GM10266 (cell line): ENCODE measurements around the gene KLK1.

Source experiments
- DNase-seq: peaks from one replicate; pipeline ENCODE4 v3.0.0; 2012; ENCODE audit errors: extremely low spot score
- TF ChIP-seq, protein P1 (sequence below): IDR thresholded peaks from 2 replicates; pipeline ENCODE4 v1.5.1; 2012; ENCODE audit warnings: mild to moderate bottlenecking, low read depth; ENCODE audit not compliant: control insufficient read depth, insufficient read depth; ENCODE audit errors: missing control alignments

Gene KLK1

DNA sequence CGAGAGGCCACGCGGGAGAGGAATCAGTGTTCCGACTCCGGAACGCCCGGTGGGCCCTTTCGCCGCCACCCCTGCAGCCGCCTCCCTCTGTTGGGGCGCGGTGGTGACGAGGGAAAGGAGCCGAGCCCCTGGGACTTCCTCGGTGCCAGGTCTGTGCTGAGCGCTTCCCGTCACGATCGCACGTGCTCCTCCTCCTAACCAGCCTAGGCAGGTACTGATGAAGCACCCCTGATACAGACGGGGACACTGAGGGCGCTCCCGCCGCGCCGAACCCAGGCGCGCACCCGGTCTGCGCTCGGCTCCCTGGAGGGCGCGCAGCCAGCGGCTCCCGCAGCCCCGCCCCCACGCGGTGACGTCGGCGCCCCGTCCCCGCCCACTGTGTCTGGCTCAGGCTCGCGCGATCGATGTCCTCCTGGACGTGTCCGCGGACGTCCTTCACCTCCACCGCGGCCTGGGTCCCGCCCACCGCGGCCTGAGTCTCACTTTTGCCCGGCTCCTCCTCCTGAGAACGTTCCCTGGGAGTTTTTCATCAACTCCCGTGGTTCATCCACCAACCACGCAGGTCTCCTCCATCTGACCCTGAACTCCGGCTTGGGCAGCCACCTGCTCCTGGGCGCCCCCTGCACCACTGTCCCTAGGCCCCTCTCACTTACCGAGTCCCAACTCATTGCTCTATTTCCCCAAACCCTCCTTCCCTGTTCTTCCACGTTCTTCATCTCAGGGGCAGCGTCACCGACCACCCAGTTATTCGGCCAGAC lies 12.4 kb upstream of the KLK1 start:
- TF ChIP-seq, protein P1, sequence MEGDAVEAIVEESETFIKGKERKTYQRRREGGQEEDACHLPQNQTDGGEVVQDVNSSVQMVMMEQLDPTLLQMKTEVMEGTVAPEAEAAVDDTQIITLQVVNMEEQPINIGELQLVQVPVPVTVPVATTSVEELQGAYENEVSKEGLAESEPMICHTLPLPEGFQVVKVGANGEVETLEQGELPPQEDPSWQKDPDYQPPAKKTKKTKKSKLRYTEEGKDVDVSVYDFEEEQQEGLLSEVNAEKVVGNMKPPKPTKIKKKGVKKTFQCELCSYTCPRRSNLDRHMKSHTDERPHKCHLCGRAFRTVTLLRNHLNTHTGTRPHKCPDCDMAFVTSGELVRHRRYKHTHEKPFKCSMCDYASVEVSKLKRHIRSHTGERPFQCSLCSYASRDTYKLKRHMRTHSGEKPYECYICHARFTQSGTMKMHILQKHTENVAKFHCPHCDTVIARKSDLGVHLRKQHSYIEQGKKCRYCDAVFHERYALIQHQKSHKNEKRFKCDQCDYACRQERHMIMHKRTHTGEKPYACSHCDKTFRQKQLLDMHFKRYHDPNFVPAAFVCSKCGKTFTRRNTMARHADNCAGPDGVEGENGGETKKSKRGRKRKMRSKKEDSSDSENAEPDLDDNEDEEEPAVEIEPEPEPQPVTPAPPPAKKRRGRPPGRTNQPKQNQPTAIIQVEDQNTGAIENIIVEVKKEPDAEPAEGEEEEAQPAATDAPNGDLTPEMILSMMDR = peak; percentile 29
- peak; percentile 92 for DNase-seq

GRCh38 chr19:50835103-50835784 lies 11.7 kb upstream of the KLK1 start:
- DNase-seq = no peak
- TF ChIP-seq, protein P1 = no peak

- DNase-seq = no peak
- TF ChIP-seq, protein P1 = no peak
Observed at GRCh38 chr19:50833802-50834167, 10.2 kb upstream of the KLK1 start.

DNA sequence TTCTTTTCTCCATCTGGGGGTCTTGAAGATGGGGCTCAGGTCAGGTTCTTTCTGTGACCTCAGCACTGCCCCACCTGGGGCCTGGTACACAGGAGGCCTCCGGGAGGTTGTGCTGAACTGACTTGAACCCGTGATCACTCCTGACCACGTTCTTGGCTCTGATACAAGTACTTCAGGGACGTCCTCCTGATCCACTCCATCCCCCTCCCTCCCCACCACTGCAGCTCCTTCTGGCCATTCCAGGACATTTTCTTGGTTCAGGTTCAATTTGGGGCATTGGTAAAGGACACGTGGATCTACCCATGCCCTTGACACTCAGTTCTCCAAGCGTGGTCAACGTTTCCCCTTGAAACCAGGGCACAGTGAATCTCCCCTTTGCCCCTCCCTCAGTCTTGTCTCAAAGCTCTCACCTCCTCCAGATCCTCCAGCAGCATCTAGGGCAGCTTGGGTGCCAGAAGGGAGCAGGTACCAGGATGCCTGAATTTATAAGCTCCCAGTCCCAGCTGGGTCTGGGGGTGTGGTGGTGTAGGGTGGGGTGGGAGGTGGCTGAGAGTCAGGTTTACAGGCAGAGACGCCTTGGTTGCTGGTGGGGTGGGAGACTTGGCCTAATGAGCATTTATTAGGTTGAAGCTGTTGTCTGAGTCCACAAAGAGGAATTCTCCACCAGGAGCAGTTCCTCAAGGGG lies 9.7 kb upstream of the KLK1 start, which contains the start of gene KLK15:
Gene KLK15, minus strand, starts transcription at position 458 of the 685 bp plus-strand sequence. CDS start 2,082 bp downstream, outside the sequence.
- DNase-seq = no peak
- TF ChIP-seq, protein P1 = no peak

- TF ChIP-seq, protein P1 = no peak
Observed at GRCh38 chr19:50832666-50833065, 9.1 kb upstream of the KLK1 start.

DNA sequence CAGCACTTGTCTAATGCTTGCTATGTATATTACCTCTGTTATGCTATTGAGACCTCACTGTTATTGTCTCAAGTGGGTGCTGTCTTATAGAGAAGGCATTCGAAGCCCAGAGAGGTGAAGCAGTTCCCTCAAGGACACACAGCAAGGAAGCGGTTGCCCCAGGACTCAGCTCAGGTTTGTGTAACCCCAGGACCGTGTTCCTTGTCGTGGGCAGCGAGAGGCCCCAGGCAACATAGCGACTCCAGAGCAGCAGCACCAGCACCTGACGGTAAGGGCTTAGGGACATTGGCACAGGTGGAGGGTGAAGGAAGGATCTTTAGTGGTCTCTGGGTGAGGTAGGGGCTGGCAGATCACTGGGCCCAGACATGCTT lies 7.4 kb upstream of the KLK1 start:
- TF ChIP-seq, protein P1 = no peak

More at GRCh38 chr19:50832666-50833065, 9.1 kb upstream of the KLK1 start:
- DNase-seq = no peak

More for the DNA sequence above, 7.4 kb upstream of the KLK1 start:
- DNase-seq = no peak
